Hepatocyte (in vitro differentiated cells): Measurements from ENCODE around the gene RNASE11.

Source experiments
- CTCF ChIP-seq: fragments of 200-600 bp; sonication (generic); IDR thresholded peaks from 2 replicates; pipeline ENCODE4 v1.5.1; 2016; ENCODE audit warnings: antibody characterized with exemption, mild to moderate bottlenecking; ENCODE audit not compliant: poor library complexity
- EZH2 ChIP-seq: fragments of 200-600 bp; sonication (generic); IDR thresholded peaks from 2 replicates; pipeline ENCODE4 v1.6.1; 2016; ENCODE audit warnings: antibody characterized with exemption, mild to moderate bottlenecking, borderline replicate concordance
- EZH2phosphoT487 ChIP-seq: fragments of 200-600 bp; sonication (generic); IDR thresholded peaks from one replicate; pipeline ENCODE4 v1.6.1; 2018; ENCODE audit warnings: antibody characterized with exemption, mild to moderate bottlenecking, low read depth, moderate library complexity; ENCODE audit not compliant: unreplicated experiment, severe bottlenecking

- no peak for TF ChIP-seq CTCF
- no peak for TF ChIP-seq EZH2
- no peak for TF ChIP-seq EZH2phosphoT487
These were observed 40.9 kb downstream of the RNASE11 start for GRCh38 chr14:20546877-20547276.
